ENCODE results near the gene CEMIP.

DNA sequence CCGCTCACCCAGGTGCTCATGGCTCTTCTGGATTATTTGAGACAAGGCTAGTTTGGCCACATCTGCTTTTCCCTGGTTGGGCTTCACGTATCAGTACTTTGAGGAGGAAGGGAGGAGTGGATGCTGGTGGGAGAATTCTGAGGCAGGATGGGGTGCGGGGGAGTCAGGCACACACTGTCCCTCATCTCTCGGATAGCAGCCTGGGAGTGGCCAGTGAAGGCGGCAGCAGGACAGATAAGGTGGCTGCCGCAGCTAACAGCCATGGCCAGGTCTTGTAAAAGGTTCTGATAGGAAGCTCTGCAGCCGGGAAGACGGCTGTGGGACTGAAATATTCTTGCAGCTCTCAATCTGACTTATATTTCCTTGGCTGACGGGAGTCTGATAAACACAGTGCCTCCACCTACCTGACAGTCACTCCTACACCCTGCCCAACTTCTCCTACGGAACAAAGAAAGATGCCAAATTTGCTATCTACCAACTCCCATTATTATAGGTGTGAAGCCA lies 123.2 kb downstream of the CEMIP start:
- TF ChIP-seq CTCF (IDR thresholded peaks at IDR 0.05) (no peak), EZH2phosphoT487 (IDR thresholded peaks at IDR 0.05) (no peak)

Measured in neural progenitor cell (in vitro differentiated cells).